HUES48 (cell line): ENCODE measurements around the gene TULP4.

ENCODE experiments used
- H3K27ac ChIP-seq: one replicate; pipeline ENCODE4 v1.7.0; 2013; ENCODE audit warnings: low read depth, low read length, inconsistent platforms
- H3K27me3 ChIP-seq: 2 replicates; pipeline ENCODE4 v1.6.1; 2013; ENCODE audit warnings: mild to moderate bottlenecking, low read length; ENCODE audit not compliant: control insufficient read depth, insufficient read depth
- H3K36me3 ChIP-seq: 2 replicates; pipeline ENCODE4 v1.6.1; 2013; ENCODE audit warnings: low read length; ENCODE audit not compliant: control insufficient read depth, insufficient read depth
- H3K4me1 ChIP-seq: 2 replicates; pipeline ENCODE4 v1.6.1; 2013; ENCODE audit warnings: mild to moderate bottlenecking, low read length; ENCODE audit not compliant: control insufficient read depth, insufficient read depth
- H3K4me3 ChIP-seq: 2 replicates; pipeline ENCODE4 v1.5.1; 2013; ENCODE audit warnings: mild to moderate bottlenecking, low read depth, low read length
- H3K9ac ChIP-seq: 2 replicates; pipeline ENCODE4 v1.6.1; 2013; ENCODE audit warnings: mild to moderate bottlenecking, low read depth, low read length, moderate library complexity
- H3K9me3 ChIP-seq: 2 replicates; pipeline ENCODE4 v1.6.1; 2013; ENCODE audit warnings: low read length; ENCODE audit not compliant: control insufficient read depth, insufficient read depth

The TULP4 gene

DNA sequence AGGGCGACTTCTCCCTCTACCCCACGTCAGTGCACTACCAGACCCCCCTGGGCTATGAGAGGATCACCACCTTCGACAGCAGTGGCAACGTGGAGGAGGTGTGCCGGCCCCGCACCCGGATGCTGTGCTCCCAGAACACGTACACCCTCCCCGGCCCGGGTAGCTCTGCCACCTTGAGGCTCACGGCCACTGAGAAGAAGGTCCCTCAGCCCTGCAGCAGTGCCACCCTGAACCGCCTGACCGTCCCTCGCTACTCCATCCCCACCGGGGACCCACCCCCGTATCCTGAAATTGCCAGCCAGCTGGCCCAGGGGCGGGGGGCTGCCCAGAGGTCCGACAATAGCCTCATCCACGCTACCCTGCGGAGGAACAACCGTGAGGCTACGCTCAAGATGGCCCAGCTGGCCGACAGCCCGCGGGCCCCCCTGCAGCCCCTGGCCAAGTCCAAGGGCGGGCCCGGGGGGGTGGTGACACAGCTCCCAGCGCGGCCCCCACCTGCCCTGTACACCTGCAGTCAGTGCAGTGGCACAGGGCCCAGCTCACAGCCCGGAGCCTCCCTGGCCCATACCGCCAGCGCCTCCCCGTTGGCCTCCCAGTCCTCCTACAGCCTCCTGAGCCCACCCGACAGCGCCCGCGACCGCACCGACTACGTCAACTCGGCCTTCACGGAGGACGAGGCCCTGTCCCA, 190.1 kb downstream of the TULP4 start:
- Histone ChIP-seq H3K9ac (no peak overlapping the region), H3K36me3 (peaks cover 52% of the 10 kb centered on the region), H3K27ac (no peak overlapping the region), H3K27me3 (no peaks in the 10 kb centered on the region), H3K4me1 (no peaks in the 10 kb centered on the region), H3K9me3 (no peaks in the 10 kb centered on the region), H3K4me3 (no peak overlapping the region)

GRCh38 chr6:158503222-158503621, 191.0 kb downstream of the TULP4 start:
- H3K9ac ChIP-seq, result no peak overlapping the region
- no peaks in the 10 kb centered on the region for H3K4me1 ChIP-seq
- no peaks in the 10 kb centered on the region for H3K27me3 ChIP-seq
- H3K4me3 ChIP-seq, result no peak overlapping the region
- no peaks in the 10 kb centered on the region for H3K9me3 ChIP-seq
- H3K36me3 ChIP-seq, result peaks cover 53% of the 10 kb centered on the region
- H3K27ac ChIP-seq, result no peak overlapping the region

- Histone ChIP-seq H3K4me1 (no peaks in the 10 kb centered on the region), H3K27ac (no peak overlapping the region), H3K4me3 (no peak overlapping the region), H3K9me3 (no peaks in the 10 kb centered on the region), H3K27me3 (no peaks in the 10 kb centered on the region), H3K36me3 (peaks cover 47% of the 10 kb centered on the region), H3K9ac (no peak overlapping the region)
Measured at GRCh38 chr6:158503846-158504245, 191.6 kb downstream of the TULP4 start.

GRCh38 chr6:158505194-158505593, 192.9 kb downstream of the TULP4 start:
- no peak overlapping the region for H3K4me3 ChIP-seq
- H3K27ac ChIP-seq, result no peak overlapping the region
- H3K36me3 ChIP-seq, result peaks cover 34% of the 10 kb centered on the region
- H3K4me1 ChIP-seq, result no peaks in the 10 kb centered on the region
- H3K27me3 ChIP-seq, result no peaks in the 10 kb centered on the region
- no peak overlapping the region for H3K9ac ChIP-seq
- H3K9me3 ChIP-seq, result no peaks in the 10 kb centered on the region

- no peaks in the 10 kb centered on the region for H3K9me3 ChIP-seq
- H3K4me1 ChIP-seq, result no peaks in the 10 kb centered on the region
- H3K4me3 ChIP-seq, result no peak overlapping the region
- no peak overlapping the region for H3K9ac ChIP-seq
- no peaks in the 10 kb centered on the region for H3K27me3 ChIP-seq
- H3K27ac ChIP-seq, result no peak overlapping the region
- H3K36me3 ChIP-seq, result peaks cover 23% of the 10 kb centered on the region
Measured at GRCh38 chr6:158506601-158507000, 194.3 kb downstream of the TULP4 start.

DNA sequence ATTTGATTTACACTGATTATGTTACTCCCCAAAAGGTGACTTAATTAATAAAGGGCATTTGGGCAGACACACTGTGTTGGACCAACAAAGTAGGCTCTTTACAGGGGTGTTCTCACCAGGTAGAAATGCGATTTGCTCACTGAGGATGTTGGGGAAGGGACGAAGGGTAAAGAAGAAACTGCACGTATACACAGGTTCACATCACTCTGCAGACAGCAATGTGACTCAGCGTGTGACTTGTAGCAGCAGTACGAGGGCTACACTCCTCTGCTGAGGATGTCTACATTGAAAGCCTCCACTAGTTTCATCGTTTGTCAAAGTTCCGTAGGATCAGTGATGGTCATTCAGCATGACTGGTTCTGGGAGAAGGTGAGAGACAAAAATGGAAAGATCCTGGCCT, 194.9 kb downstream of the TULP4 start:
- Histone ChIP-seq H3K4me1 (no peaks in the 10 kb centered on the region), H3K27me3 (no peaks in the 10 kb centered on the region), H3K4me3 (no peak overlapping the region), H3K9ac (no peak overlapping the region), H3K36me3 (peaks cover 20% of the 10 kb centered on the region), H3K9me3 (no peaks in the 10 kb centered on the region), H3K27ac (no peak overlapping the region)

- Histone ChIP-seq H3K27ac (no peak overlapping the region), H3K9me3 (no peaks in the 10 kb centered on the region), H3K4me3 (no peak overlapping the region), H3K4me1 (no peaks in the 10 kb centered on the region), H3K36me3 (peaks cover 10% of the 10 kb centered on the region), H3K9ac (no peak overlapping the region), H3K27me3 (no peaks in the 10 kb centered on the region)
Measured at GRCh38 chr6:158508450-158508849, 196.2 kb downstream of the TULP4 start.

DNA sequence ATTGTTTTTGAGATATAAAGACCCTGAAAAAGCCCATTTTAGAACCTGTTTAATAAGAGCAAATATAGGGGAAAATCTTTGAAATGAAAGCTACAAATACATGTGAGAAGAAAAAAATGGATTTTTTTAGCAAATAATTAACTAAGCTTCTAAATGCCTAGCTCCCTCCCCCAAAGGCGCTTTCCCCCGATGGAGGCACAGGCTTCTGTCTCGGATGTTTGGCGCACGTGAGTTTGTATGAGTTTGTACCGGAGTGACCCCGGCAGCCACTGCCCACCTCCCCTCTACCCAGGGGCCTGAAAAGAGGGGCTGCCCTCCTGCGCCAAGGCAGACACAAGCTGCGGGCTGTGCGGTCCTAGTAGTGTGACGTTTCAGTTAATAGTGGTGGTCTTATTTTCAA, 197.2 kb downstream of the TULP4 start:
- Histone ChIP-seq H3K4me1 (no peaks in the 10 kb centered on the region), H3K36me3 (peaks cover 10% of the 10 kb centered on the region), H3K27me3 (no peaks in the 10 kb centered on the region), H3K9me3 (no peaks in the 10 kb centered on the region), H3K4me3 (no peak overlapping the region), H3K9ac (no peak overlapping the region), H3K27ac (no peak overlapping the region)

DNA sequence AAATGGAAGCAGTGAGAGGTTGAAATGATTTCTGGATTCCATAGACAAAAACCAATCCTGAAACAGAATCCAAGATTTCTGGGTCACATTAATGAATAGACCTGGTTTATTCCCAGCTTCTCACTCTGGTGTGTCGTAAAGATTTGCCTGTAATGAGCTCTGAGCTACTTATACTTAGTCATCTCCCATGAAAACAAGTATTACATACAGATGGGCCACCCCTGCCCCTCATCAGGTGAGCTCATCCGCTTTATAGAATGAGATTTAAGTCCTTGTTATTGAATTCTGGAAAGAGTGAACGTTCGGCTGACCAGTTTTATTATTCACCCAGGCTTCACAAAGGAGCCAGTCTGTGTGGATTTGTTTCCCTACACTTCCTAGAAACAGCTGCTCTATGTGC, 200.5 kb downstream of the TULP4 start:
- H3K9ac ChIP-seq, result no peak overlapping the region
- 0 out of 2 replicates have a peak, but pooled peaks cover 3% of the 10 kb centered on the region for H3K4me1 ChIP-seq
- H3K27ac ChIP-seq, result no peak overlapping the region
- H3K9me3 ChIP-seq, result no peaks in the 10 kb centered on the region
- no peak overlapping the region for H3K4me3 ChIP-seq
- H3K27me3 ChIP-seq, result no peaks in the 10 kb centered on the region
- no peaks in the 10 kb centered on the region; the same call in 1 of the 2 replicates for H3K36me3 ChIP-seq

DNA sequence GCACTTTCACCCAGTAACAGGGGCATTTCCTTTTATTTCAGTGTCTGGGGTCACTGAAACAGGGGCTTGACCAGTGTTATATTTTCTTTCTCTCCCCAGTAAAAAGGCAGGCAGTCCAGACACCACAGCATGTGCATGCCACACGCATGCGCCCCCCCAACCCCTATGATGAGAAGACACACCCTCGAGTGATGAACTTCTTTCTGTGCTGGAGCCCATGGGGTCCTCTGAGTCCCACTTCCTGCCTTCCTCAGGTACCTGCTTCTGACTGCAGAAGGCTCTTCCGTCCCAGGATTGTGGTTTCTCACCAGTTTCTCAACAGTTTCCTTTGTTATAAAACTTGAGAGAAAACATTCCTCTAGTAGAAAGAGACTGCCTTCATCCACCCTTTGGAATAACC, 201.9 kb downstream of the TULP4 start:
- Histone ChIP-seq H3K9me3 (no peaks in the 10 kb centered on the region), H3K36me3 (no peaks in the 10 kb centered on the region), H3K4me1 (peaks cover 9% of the 10 kb centered on the region; the same call in 1 of the 2 replicates), H3K27ac (no peak overlapping the region), H3K4me3 (no peak overlapping the region), H3K9ac (no peak overlapping the region), H3K27me3 (no peaks in the 10 kb centered on the region)

- Histone ChIP-seq H3K9me3 (no peaks in the 10 kb centered on the region), H3K9ac (no peak overlapping the region), H3K4me1 (peaks cover 9% of the 10 kb centered on the region; the same call in 1 of the 2 replicates), H3K4me3 (no peak overlapping the region), H3K27me3 (no peaks in the 10 kb centered on the region), H3K27ac (no peak overlapping the region), H3K36me3 (no peaks in the 10 kb centered on the region)
Measured at GRCh38 chr6:158514991-158515390, 202.7 kb downstream of the TULP4 start.
